Endothelial cell of umbilical vein (primary cell): Measurements from ENCODE around the gene MYOZ3. TPM values are rescaled to one million over a fixed set of nuclear protein-coding genes. Genes with fewer than 3 reads are reported as not detected.

Source experiments
- BruUV-seq: library from RNA; stranded (reverse); fragments of 400-500 nt; replicated peaks from 2 replicates; lab custom pipeline; 2021; lab: Mats Ljungman, UMichigan
- CTCF ChIA-PET: fragments of 300-600, 350-600 bp; sonication (Branson Sonifier 250); formaldehyde crosslinking; loops from one replicate; lab custom pipeline; 2021; ENCODE audit warnings: antibody characterized with exemption, inconsistent platforms; lab: Charles Lee
- POLR2A ChIA-PET: fragments of 300-600, 350-600 bp; sonication (Branson Sonifier 250); formaldehyde crosslinking; loops from one replicate; lab custom pipeline; 2021; ENCODE audit warnings: antibody characterized with exemption, inconsistent platforms; lab: Charles Lee
- DNase-seq: peaks from one replicate; pipeline ENCODE4 v3.0.0-alpha.2; 2011; ENCODE audit warnings: low read depth, low spot score
- FAIRE-seq: peaks from 2 replicates; lab custom pipeline; 2011; peaks lifted over from hg19 to GRCh38; lab: Jason Lieb, UNC
- H2AFZ ChIP-seq: 2 replicates; pipeline ENCODE4 v1.6.0; 2012; ENCODE audit warnings: low read depth, low read length, control low read depth, inconsistent platforms
- H3K27ac ChIP-seq: 2 replicates; pipeline ENCODE4 v1.5.1; 2011; ENCODE audit warnings: low read depth, mild to moderate bottlenecking, control low read depth, low read length, moderate library complexity; ENCODE audit not compliant: insufficient read depth
- H3K27me3 ChIP-seq, 2 experiments: 2 replicates each; pipeline versions ENCODE4 v1.6.0 to v1.6.1; 2011; ENCODE audit warnings: low read length in 2 of 2, mixed read lengths in 1 of 2; ENCODE audit not compliant: control insufficient read depth in 2 of 2, insufficient read depth in 2 of 2
- H3K36me3 ChIP-seq, 2 experiments: 2 replicates in 1 of 2; 3 replicates in 1 of 2; pipeline ENCODE4 v1.5.1; 2011; ENCODE audit warnings: low read length in 2 of 2, mild to moderate bottlenecking in 1 of 2, moderate library complexity in 1 of 2; ENCODE audit not compliant: control insufficient read depth in 2 of 2, insufficient read depth in 2 of 2; ENCODE audit errors: extremely low read depth in 1 of 2
- H3K4me1 ChIP-seq: 3 replicates; pipeline ENCODE4 v1.5.1; 2011; ENCODE audit warnings: mild to moderate bottlenecking, low read length; ENCODE audit not compliant: control insufficient read depth, insufficient read depth; ENCODE audit errors: extremely low read depth
- H3K4me2 ChIP-seq: 2 replicates; pipeline ENCODE4 v1.6.1; 2011; ENCODE audit warnings: low read length, control low read depth, mixed read lengths; ENCODE audit not compliant: insufficient read depth
- H3K4me3 ChIP-seq, 3 experiments: fragments of 200-600 bp in 1 of 3; sonication (generic), shearing (Covaris generic) in 1 of 3; replicated peaks in 1 of 3; 2 replicates each; pipeline ENCODE4 v1.5.1; 2011 to 2016; ENCODE audit warnings: control low read depth in 3 of 3, low read length in 3 of 3, mild to moderate bottlenecking in 2 of 3, inconsistent platforms in 1 of 3, low read depth in 1 of 3, moderate library complexity in 1 of 3; ENCODE audit not compliant: insufficient read depth in 1 of 3
- H3K79me2 ChIP-seq: 2 replicates; pipeline ENCODE4 v1.6.0; 2012; ENCODE audit warnings: low read length, inconsistent platforms; ENCODE audit not compliant: control insufficient read depth, insufficient read depth
- H3K9ac ChIP-seq: replicated peaks from 2 replicates; pipeline ENCODE3; 2011; ENCODE audit warnings: low read length, control low read depth; ENCODE audit not compliant: insufficient read depth; ENCODE audit errors: extremely low read depth
- H3K9me1 ChIP-seq: replicated peaks from 3 replicates; pipeline ENCODE4 v1.6.0; 2011; ENCODE audit warnings: mild to moderate bottlenecking, low read length; ENCODE audit not compliant: control insufficient read depth, insufficient read depth; ENCODE audit errors: extremely low read depth
- H3K9me3 ChIP-seq: replicated peaks from 2 replicates; pipeline ENCODE4 v1.5.1; 2012; ENCODE audit warnings: low read length, inconsistent platforms; ENCODE audit not compliant: control insufficient read depth, insufficient read depth
- H4K20me1 ChIP-seq: replicated peaks from 2 replicates; pipeline ENCODE3; 2011; ENCODE audit warnings: mild to moderate bottlenecking, low read length; ENCODE audit not compliant: control insufficient read depth, insufficient read depth; ENCODE audit errors: extremely low read depth
- EZH2 ChIP-seq: IDR thresholded peaks from 2 replicates; pipeline ENCODE4 v1.6.1; 2012; ENCODE audit warnings: borderline replicate concordance, low read depth, mild to moderate bottlenecking, moderate library complexity, low read length, inconsistent platforms; ENCODE audit not compliant: severe bottlenecking
- FOS ChIP-seq: IDR thresholded peaks from 2 replicates; pipeline ENCODE4 v1.6.1; 2011; ENCODE audit warnings: mild to moderate bottlenecking, low read length, moderate library complexity, borderline replicate concordance; ENCODE audit not compliant: insufficient read depth
- GATA2 ChIP-seq: IDR thresholded peaks from 2 replicates; pipeline ENCODE4 v1.7.0; 2011; ENCODE audit warnings: low read depth, mild to moderate bottlenecking, moderate library complexity, mixed read lengths, low read length; ENCODE audit not compliant: insufficient read length, insufficient read depth
- JUN ChIP-seq: IDR thresholded peaks from 2 replicates; pipeline ENCODE4 v1.6.1; 2011; ENCODE audit warnings: borderline replicate concordance, low read depth; ENCODE audit not compliant: insufficient read length, insufficient read depth
- MYC ChIP-seq: IDR thresholded peaks from one replicate; pipeline ENCODE4 v1.6.1; 2011; ENCODE audit warnings: mild to moderate bottlenecking, low read depth, low read length
- POLR2A ChIP-seq: IDR thresholded peaks from 2 replicates; pipeline ENCODE4 v1.6.1; 2012; ENCODE audit warnings: low read depth, mild to moderate bottlenecking, control low read depth, low read length
- POLR2AphosphoS5 ChIP-seq: IDR thresholded peaks from 2 replicates; pipeline ENCODE4 v1.6.1; 2012; ENCODE audit warnings: low read depth, mild to moderate bottlenecking, control low read depth, low read length, moderate library complexity; ENCODE audit not compliant: insufficient read depth
- dilution Hi-C: fragments of 300-500 bp; cut with MboI; formaldehyde crosslinking; loops from one replicate; pipeline ENCODE4 v1.15.0; 2019; ENCODE audit warnings: low sequenced_read_pairs; ENCODE audit not compliant: extremely low pct_ligation_motif_present
- intact Hi-C: fragments of 100-400 bp; cut with micrococcal nuclease; formaldehyde crosslinking; loops from one replicate; pipeline ENCODE4 v1.10.0; 2022
- polyA plus RNA-seq, 4 experiments: library from polyadenylated mRNA; depleted of rRNA in 3 of 4; stranded (reverse) in 3 of 4; unstranded in 1 of 4; fragments of >200 nt; gene quantifications; 2 replicates each; pipeline versions ENCODE4 v1.2.1 to v1.2.3, GENCODE V29; 2011 to 2012; ENCODE audit warnings: missing spikeins in 1 of 4
- total RNA-seq: library from RNA; stranded (reverse); gene quantifications from 2 replicates; pipeline ENCODE4 v1.2.3, GENCODE V29; 2021
- TF ChIP-seq, protein P1 (sequence below): IDR thresholded peaks from 2 replicates; pipeline ENCODE4 v1.6.1; 2011; ENCODE audit not compliant: insufficient read depth, insufficient read length
- TF ChIP-seq, protein P2 (sequence below), 2 donors: IDR thresholded peaks; 1 replicate in 1 of 2; 2 replicates in 1 of 2; pipeline ENCODE4 v1.5.1; 2011; ENCODE audit warnings: low read length in 2 of 2, mild to moderate bottlenecking in 2 of 2, moderate library complexity in 2 of 2, control low read depth in 1 of 2, inconsistent platforms in 1 of 2, low read depth in 1 of 2; ENCODE audit not compliant: insufficient read depth in 1 of 2; ENCODE audit errors: extremely low read depth in 1 of 2

Gene MYOZ3
- total and polyA plus RNA-seq, 2 donors (not counting 3 experiments of a cell fraction or from before 2014, with no cell fraction given), result 0.43 to 1.1 TPM

DNA sequence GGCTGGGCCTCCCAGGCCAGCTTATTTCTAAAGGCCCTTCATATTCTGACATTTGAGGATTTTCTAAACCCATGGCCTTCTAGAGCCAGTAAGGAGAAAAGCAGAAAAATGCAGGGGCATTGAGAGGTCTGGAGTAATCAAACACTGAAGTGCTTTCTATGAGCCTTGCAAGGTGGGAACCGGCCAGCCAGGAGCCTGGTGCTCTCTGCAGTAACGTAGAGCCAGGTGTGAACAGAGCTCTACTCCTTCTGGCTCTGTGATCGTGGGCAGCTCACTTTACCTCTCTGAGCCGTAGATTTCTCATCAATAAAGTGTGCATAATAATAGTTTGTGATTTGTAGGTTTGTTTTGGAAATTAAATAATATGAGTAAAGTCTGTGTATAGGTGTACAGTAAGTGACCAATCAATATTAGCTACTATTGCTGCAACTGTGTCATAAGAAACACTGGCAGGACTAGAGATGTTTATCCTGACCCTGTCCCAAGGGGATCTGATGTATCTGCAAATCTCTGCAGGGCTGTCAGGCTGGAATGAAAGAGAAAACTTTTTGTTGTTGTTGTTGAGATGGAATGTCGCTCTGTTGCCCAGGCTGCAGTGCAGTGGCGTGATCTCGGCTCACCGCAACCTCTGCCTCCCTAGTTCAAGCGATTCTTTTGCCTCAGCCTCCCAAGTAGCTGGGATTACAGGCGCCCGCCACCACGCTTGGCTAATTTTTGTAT, 17.9 kb upstream of the MYOZ3 start:
- intact Hi-C loops, result loop anchor here (1.0 kb wide), 2 partner anchors 10 to 82 kb away; no protein-coding TSS in a partner anchor
- H3K9ac ChIP-seq, result peak overlapping the region; percentile 50
- TF ChIP-seq, protein P1, sequence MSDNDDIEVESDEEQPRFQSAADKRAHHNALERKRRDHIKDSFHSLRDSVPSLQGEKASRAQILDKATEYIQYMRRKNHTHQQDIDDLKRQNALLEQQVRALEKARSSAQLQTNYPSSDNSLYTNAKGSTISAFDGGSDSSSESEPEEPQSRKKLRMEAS, result no peak
- dilution Hi-C loops, result no loop called here
- no peaks in the 10 kb centered on the region for H3K9me1 ChIP-seq
- ChIA-PET CTCF (interaction anchor here (0.9 to 6.8 kb wide), 14 partner anchors 10 to 184 kb away, joined by 3 to 52 read pairs (median 4); partner anchors contain the start of gene RBM22), POLR2A (interaction anchor here (1.0 to 1.5 kb wide), 2 partner anchors 10 to 53 kb away, joined by 3 to 4 read pairs; no protein-coding TSS in a partner anchor)
- H3K4me3 ChIP-seq, result peak overlapping the region in 2 of 3 experiments; percentile 60 to 73
- H3K27ac ChIP-seq, result peak overlapping the region; percentile 98
- H3K4me1 ChIP-seq, result peaks cover 62% of the 10 kb centered on the region
- H2AFZ ChIP-seq, result no peak overlapping the region
- peaks cover 53% of the 10 kb centered on the region for H3K79me2 ChIP-seq
- BruUV-seq, result no TSS peak
- DNase-seq (no peak), FAIRE-seq (no peak)
- no peaks in the 10 kb centered on the region for H3K9me3 ChIP-seq
- peak overlapping the region; percentile 78 for H3K4me2 ChIP-seq
- H3K36me3 ChIP-seq, result peaks cover 0 to 15% of the 10 kb centered on the region in 2 experiments
- no peaks in the 10 kb centered on the region for H3K27me3 ChIP-seq
- H4K20me1 ChIP-seq, result no peaks in the 10 kb centered on the region

DNA sequence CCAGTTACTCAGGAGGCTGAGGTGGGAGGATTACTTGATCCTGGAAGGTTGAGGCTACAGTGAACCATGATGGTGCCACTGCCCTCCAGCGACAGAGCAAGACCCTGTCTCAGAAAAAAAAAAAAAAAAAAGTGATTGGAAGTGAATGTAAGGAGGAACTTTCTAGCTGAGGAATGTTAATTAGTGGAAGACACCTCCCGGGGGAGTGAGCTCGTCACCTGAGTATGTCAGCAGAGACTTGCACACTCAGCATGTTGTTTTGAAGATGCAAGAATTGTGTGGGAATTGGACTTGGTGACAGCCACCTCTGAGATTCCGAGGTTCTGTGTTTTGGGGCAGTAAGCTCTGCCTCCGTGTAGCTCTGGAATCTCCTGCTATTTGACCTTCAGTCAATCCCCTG, 17.0 kb upstream of the MYOZ3 start:
- ChIA-PET CTCF (interaction anchor here (0.7 to 6.8 kb wide), 6 partner anchors 9 to 99 kb away, joined by 3 to 52 read pairs (median 25); no protein-coding TSS in a partner anchor), POLR2A (no interaction called here)
- Histone ChIP-seq H2AFZ (no peak overlapping the region), H3K9me1 (no peaks in the 10 kb centered on the region), H3K4me1 (peaks cover 53% of the 10 kb centered on the region), H3K9ac (peak overlapping the region; percentile 12), H3K9me3 (no peaks in the 10 kb centered on the region), H3K27me3 (no peaks in the 10 kb centered on the region), H3K79me2 (peaks cover 53% of the 10 kb centered on the region), H3K4me2 (peak overlapping the region; percentile 34), H3K36me3 (peaks cover 4 to 24% of the 10 kb centered on the region in 2 experiments), H3K27ac (peak overlapping the region; percentile 28), H4K20me1 (no peaks in the 10 kb centered on the region), H3K4me3 (no peak overlapping the region)
- dilution Hi-C loops, result no loop called here
- TF ChIP-seq GATA2, result no peak
- no peak for TF ChIP-seq POLR2AphosphoS5
- no peak for TF ChIP-seq FOS
- no peak for TF ChIP-seq JUN
- no peak for TF ChIP-seq POLR2A
- no peak for TF ChIP-seq EZH2
- TF ChIP-seq, protein P1, result no peak
- TF ChIP-seq, protein P2, sequence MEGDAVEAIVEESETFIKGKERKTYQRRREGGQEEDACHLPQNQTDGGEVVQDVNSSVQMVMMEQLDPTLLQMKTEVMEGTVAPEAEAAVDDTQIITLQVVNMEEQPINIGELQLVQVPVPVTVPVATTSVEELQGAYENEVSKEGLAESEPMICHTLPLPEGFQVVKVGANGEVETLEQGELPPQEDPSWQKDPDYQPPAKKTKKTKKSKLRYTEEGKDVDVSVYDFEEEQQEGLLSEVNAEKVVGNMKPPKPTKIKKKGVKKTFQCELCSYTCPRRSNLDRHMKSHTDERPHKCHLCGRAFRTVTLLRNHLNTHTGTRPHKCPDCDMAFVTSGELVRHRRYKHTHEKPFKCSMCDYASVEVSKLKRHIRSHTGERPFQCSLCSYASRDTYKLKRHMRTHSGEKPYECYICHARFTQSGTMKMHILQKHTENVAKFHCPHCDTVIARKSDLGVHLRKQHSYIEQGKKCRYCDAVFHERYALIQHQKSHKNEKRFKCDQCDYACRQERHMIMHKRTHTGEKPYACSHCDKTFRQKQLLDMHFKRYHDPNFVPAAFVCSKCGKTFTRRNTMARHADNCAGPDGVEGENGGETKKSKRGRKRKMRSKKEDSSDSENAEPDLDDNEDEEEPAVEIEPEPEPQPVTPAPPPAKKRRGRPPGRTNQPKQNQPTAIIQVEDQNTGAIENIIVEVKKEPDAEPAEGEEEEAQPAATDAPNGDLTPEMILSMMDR (IDR thresholded peaks at IDR 0.05; ENCODE audit: extremely low read depth in 1 of 2, insufficient read depth in 1 of 2, low read depth in 1 of 2, low read length in 2 of 2), result no peak
- TF ChIP-seq MYC, result no peak
- FAIRE-seq, result no peak
- BruUV-seq, result no TSS peak
- intact Hi-C loops, result no loop called here
- no peak for DNase-seq
